BJ (cell line): ENCODE measurements around the gene LYRM7. TPM values are rescaled to one million over a fixed set of nuclear protein-coding genes. Genes with fewer than 3 reads are reported as not detected.

Experiments
- CTCF ChIA-PET: fragments of 350-600 bp; formaldehyde crosslinking; extraction: SDS; loops from one replicate; lab custom pipeline; 2021; ENCODE audit warnings: antibody characterized with exemption, inconsistent platforms; lab: Yijun Ruan, JAX
- POLR2A ChIA-PET: fragments of 300-600 bp; sonication (Branson Sonifier 250); formaldehyde crosslinking; extraction: SDS; loops from one replicate; lab custom pipeline; 2021; ENCODE audit warnings: antibody characterized with exemption; lab: Charles Lee
- DNase-seq: peaks from one replicate; pipeline ENCODE4 v3.0.0-alpha.2; 2011; ENCODE audit warnings: low read depth
- H3K27me3 ChIP-seq: 2 replicates; pipeline ENCODE4 v1.6.0; 2011; ENCODE audit warnings: low read length; ENCODE audit not compliant: control insufficient read depth, insufficient read depth
- H3K36me3 ChIP-seq: 2 replicates; pipeline ENCODE4 v1.5.1; 2011; ENCODE audit warnings: low read length; ENCODE audit not compliant: control insufficient read depth, insufficient read depth
- H3K4me3 ChIP-seq: 2 replicates; pipeline ENCODE4 v1.5.1; 2011; ENCODE audit warnings: low read depth, mild to moderate bottlenecking, control low read depth, low read length
- polyA plus RNA-seq: library from polyadenylated mRNA; depleted of rRNA; stranded (reverse); fragments of >200 nt; gene quantifications from 2 replicates; pipeline ENCODE4 v1.2.3, GENCODE V29; 2011
- TF ChIP-seq, protein P1 (sequence below): IDR thresholded peaks from 2 replicates; pipeline ENCODE4 v1.5.1; 2011; ENCODE audit warnings: low read depth, mild to moderate bottlenecking, control low read depth, inconsistent platforms, low read length, moderate library complexity; ENCODE audit not compliant: insufficient read depth

Gene LYRM7
- polyA plus RNA-seq, 1 experiment: 1.6 TPM

DNA sequence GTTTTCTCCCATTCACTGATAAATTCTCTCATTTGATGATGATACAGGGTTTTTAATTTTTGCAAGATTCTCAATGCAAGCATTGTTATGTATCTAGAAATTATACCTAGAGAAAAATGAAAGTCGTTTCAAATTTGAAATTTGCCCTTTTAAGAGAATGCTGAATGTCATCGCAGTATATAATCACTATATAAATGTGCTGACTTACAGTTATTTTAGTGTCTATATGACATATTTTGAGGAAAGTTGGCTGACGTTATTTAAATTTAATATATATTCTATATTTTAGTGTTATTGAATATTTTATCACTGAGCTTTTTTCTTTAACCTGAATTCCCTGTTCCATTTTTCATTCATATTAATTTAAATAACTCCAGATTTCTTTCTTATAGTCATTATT, 29.8 kb downstream of the LYRM7 start:
- ChIA-PET CTCF (no interaction called here), POLR2A (no interaction called here)
- Histone ChIP-seq H3K36me3 (no peaks in the 10 kb centered on the region), H3K27me3 (no peaks in the 10 kb centered on the region), H3K4me3 (no peak overlapping the region)
- TF ChIP-seq, protein P1, sequence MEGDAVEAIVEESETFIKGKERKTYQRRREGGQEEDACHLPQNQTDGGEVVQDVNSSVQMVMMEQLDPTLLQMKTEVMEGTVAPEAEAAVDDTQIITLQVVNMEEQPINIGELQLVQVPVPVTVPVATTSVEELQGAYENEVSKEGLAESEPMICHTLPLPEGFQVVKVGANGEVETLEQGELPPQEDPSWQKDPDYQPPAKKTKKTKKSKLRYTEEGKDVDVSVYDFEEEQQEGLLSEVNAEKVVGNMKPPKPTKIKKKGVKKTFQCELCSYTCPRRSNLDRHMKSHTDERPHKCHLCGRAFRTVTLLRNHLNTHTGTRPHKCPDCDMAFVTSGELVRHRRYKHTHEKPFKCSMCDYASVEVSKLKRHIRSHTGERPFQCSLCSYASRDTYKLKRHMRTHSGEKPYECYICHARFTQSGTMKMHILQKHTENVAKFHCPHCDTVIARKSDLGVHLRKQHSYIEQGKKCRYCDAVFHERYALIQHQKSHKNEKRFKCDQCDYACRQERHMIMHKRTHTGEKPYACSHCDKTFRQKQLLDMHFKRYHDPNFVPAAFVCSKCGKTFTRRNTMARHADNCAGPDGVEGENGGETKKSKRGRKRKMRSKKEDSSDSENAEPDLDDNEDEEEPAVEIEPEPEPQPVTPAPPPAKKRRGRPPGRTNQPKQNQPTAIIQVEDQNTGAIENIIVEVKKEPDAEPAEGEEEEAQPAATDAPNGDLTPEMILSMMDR: no peak
- DNase-seq: no peak

DNA sequence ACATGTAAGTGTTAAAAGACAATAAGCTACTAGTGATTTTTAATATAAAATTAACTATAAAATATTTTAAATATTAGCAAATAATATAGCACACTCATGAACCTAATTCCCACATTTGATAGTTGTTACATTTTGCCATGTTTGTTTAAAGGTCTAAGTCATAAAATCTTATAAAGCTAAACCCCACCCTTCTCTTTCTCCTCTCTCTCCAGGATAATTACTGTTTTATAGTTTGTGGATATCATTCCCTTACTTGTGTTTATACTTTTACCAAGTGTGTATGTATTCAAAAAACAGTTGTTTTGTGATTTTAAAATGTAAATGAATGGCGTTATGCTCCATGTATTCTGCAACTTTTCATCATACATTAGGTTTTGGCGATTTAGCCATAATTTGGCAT, 34.2 kb downstream of the LYRM7 start:
- TF ChIP-seq, protein P1: no peak
- no peak for DNase-seq
- Histone ChIP-seq H3K36me3 (no peaks in the 10 kb centered on the region), H3K4me3 (no peak overlapping the region), H3K27me3 (no peaks in the 10 kb centered on the region)
- ChIA-PET POLR2A (no interaction called here), CTCF (no interaction called here)

DNA sequence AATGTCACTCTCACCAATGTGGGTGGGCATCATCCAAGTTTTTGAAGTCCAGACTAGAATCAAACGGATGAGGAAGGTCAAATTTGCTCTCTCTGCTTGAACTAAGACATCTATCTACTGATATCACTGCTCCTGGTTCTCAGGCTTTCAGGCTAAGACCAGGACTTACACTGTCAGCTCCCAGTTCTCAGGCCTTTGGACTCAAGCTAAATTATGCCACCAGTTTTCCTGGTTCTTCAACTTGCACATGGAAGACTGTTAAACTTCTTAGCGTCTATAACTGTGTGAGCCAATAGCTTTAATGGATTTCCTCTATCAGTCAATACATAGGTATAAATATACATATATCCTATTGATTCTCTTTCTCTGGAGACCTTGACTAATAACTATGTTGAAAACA, 35.3 kb downstream of the LYRM7 start:
- no peak for DNase-seq
- no peak overlapping the region for H3K4me3 ChIP-seq
- POLR2A ChIA-PET: no interaction called here
- TF ChIP-seq, protein P1: no peak
- no peaks in the 10 kb centered on the region for H3K27me3 ChIP-seq
- no peaks in the 10 kb centered on the region for H3K36me3 ChIP-seq
- CTCF ChIA-PET: interaction anchor here (0.8 kb wide), 1 partner anchor 9 kb away, joined by 4 read pairs; no protein-coding TSS in a partner anchor

DNA sequence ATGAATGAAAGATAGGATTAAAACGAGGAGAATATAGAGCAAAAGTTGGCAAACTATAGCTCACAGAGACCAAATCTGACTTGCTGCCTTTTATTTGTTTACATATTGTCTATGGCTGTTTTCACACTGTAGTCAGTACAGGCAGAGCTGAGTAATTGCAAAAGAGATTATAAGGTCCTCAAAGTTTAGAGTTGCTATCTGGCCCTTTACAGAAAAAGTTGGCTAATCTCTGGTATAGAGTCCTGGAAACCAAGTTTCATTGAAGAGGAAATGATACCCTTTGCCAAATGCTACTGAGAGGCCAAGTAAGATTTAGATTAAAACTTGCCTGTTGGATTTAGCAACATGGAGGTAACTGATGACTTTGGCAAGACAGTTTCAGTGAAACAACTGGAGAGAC, 36.0 kb downstream of the LYRM7 start:
- TF ChIP-seq, protein P1: no peak
- no peaks in the 10 kb centered on the region for H3K36me3 ChIP-seq
- CTCF ChIA-PET: interaction anchor here (0.8 kb wide), 1 partner anchor 10 kb away, joined by 4 read pairs; no protein-coding TSS in a partner anchor
- H3K4me3 ChIP-seq: no peak overlapping the region
- no peak for DNase-seq
- no peaks in the 10 kb centered on the region for H3K27me3 ChIP-seq
- POLR2A ChIA-PET: no interaction called here

DNA sequence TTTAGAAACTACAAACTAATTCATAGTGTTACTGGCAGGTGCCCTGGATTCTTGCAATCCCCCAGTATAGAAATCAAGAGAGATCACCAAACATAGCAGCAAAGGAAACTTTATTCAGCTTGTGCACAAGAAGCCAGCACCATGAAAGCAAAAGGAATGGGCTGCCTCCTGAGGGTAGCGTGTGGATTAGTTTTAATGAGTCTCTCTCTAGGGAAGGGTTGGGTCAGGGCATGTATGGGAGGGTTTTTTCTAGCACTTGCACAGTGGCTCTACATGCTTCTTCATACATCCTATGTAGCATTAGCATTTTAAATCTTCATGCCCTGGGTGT, 38.4 kb downstream of the LYRM7 start:
- Histone ChIP-seq H3K4me3 (no peak overlapping the region), H3K36me3 (no peaks in the 10 kb centered on the region), H3K27me3 (no peaks in the 10 kb centered on the region)
- POLR2A ChIA-PET: no interaction called here
- TF ChIP-seq, protein P1: no peak
- DNase-seq: no peak
- CTCF ChIA-PET: no interaction called here
